Measurements from ENCODE around the gene CAMK1D. TPM values are rescaled to one million over a fixed set of nuclear protein-coding genes. Genes with fewer than 3 reads are reported as not detected.
"Not testable (repeated sequence)": the region's sequence is repeated elsewhere in the genome, so short reads cannot be mapped to it uniquely, and the experiment has no call there.

Gene CAMK1D
- total RNA-seq, 2 experiments from 2014 or later = 19.0 to 25.6 TPM

- H3K79me2 ChIP-seq (ENCODE audit: insufficient read depth, low read depth, low read length) = no peaks in the 10 kb centered on the region
- no peaks in the 10 kb centered on the region for H4K20me1 ChIP-seq (ENCODE audit: insufficient read depth, low read length)
- peak overlapping the region; percentile 7; the same call in 1 of the 2 replicates for H3K4me2 ChIP-seq (ENCODE audit: low read length)
- H3K9me2 ChIP-seq (ENCODE audit: insufficient read depth, low read length) = no peaks in the 10 kb centered on the region
- no peak overlapping the region for H3K27ac ChIP-seq (ENCODE audit: low read depth, low read length, poor library complexity, severe bottlenecking)
- no peaks in the 10 kb centered on the region for H3K36me3 ChIP-seq (ENCODE audit: insufficient read depth, low read length)
- peak overlapping the region; percentile 79 for H2AFZ ChIP-seq (ENCODE audit: low read length)
- POLR2A ChIA-PET = no interaction called here
- DNase-seq (ENCODE audit: low spot score) = no peak
- TF ChIP-seq, protein P1, sequence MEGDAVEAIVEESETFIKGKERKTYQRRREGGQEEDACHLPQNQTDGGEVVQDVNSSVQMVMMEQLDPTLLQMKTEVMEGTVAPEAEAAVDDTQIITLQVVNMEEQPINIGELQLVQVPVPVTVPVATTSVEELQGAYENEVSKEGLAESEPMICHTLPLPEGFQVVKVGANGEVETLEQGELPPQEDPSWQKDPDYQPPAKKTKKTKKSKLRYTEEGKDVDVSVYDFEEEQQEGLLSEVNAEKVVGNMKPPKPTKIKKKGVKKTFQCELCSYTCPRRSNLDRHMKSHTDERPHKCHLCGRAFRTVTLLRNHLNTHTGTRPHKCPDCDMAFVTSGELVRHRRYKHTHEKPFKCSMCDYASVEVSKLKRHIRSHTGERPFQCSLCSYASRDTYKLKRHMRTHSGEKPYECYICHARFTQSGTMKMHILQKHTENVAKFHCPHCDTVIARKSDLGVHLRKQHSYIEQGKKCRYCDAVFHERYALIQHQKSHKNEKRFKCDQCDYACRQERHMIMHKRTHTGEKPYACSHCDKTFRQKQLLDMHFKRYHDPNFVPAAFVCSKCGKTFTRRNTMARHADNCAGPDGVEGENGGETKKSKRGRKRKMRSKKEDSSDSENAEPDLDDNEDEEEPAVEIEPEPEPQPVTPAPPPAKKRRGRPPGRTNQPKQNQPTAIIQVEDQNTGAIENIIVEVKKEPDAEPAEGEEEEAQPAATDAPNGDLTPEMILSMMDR (conservative IDR thresholded peaks at IDR 0.05; ENCODE audit: low read length) = no peak
- TF ChIP-seq EZH2phosphoT487 (IDR thresholded peaks at IDR 0.05; ENCODE audit: borderline replicate concordance, low read depth, low read length) = no peak
- no peak overlapping the region for H3K4me3 ChIP-seq (ENCODE audit: low read depth, low read length, poor library complexity, severe bottlenecking)
- CTCF ChIA-PET (ENCODE audit: unreplicated experiment) = no interaction called here
- no TSS peak for BruUV-seq (replicated peaks)
- H3K9me3 ChIP-seq (ENCODE audit: low read length) = no peaks in the 10 kb centered on the region
- intact Hi-C loops (cut with micrococcal nuclease; ENCODE audit: unreplicated experiment) = no loop called here
- peaks cover 38% of the 10 kb centered on the region for H3K4me1 ChIP-seq (ENCODE audit: insufficient read depth, low read length, poor library complexity, severe bottlenecking)
Observed at GRCh38 chr10:12333380-12334185, 15.8 kb upstream of the CAMK1D start.

GRCh38 chr10:12334186-12334530 is 15.2 kb upstream of the CAMK1D start:
- DNase-seq (ENCODE audit: low spot score) = no peak
- peaks cover 43% of the 10 kb centered on the region for H3K4me1 ChIP-seq (ENCODE audit: insufficient read depth, low read length, poor library complexity, severe bottlenecking)
- no peak overlapping the region for H3K4me3 ChIP-seq (ENCODE audit: low read depth, low read length, poor library complexity, severe bottlenecking)
- H2AFZ ChIP-seq (ENCODE audit: low read length) = peak overlapping the region; percentile 79
- H3K36me3 ChIP-seq (ENCODE audit: insufficient read depth, low read length) = no peaks in the 10 kb centered on the region
- no peaks in the 10 kb centered on the region for H3K9me2 ChIP-seq (ENCODE audit: insufficient read depth, low read length)
- BruUV-seq (replicated peaks) = no TSS peak
- H3K4me2 ChIP-seq (ENCODE audit: low read length) = peak overlapping the region; percentile 7; the same call in 1 of the 2 replicates
- no peaks in the 10 kb centered on the region for H4K20me1 ChIP-seq (ENCODE audit: insufficient read depth, low read length)
- H3K79me2 ChIP-seq (ENCODE audit: insufficient read depth, low read depth, low read length) = no peaks in the 10 kb centered on the region
- ChIA-PET CTCF (ENCODE audit: unreplicated experiment) (no interaction called here), POLR2A (no interaction called here)
- no peaks in the 10 kb centered on the region for H3K9me3 ChIP-seq (ENCODE audit: low read length)
- H3K27ac ChIP-seq (ENCODE audit: low read depth, low read length, poor library complexity, severe bottlenecking) = no peak overlapping the region
- intact Hi-C loops (cut with micrococcal nuclease; ENCODE audit: unreplicated experiment) = no loop called here
- TF ChIP-seq EZH2phosphoT487 (IDR thresholded peaks at IDR 0.05; ENCODE audit: borderline replicate concordance, low read depth, low read length) = no peak

- intact Hi-C loops (cut with micrococcal nuclease; ENCODE audit: unreplicated experiment); H3K4me2 ChIP-seq (ENCODE audit: low read length); DNase-seq (ENCODE audit: low spot score); H3K9me2 ChIP-seq (ENCODE audit: insufficient read depth, low read length); H2AFZ ChIP-seq (ENCODE audit: low read length); H3K9me3 ChIP-seq (ENCODE audit: low read length); H3K4me3 ChIP-seq (ENCODE audit: low read depth, low read length, poor library complexity, severe bottlenecking); CTCF ChIA-PET (ENCODE audit: unreplicated experiment); H3K79me2 ChIP-seq (ENCODE audit: insufficient read depth, low read depth, low read length); BruUV-seq (replicated peaks); H3K27ac ChIP-seq (ENCODE audit: low read depth, low read length, poor library complexity, severe bottlenecking); H4K20me1 ChIP-seq (ENCODE audit: insufficient read depth, low read length); H3K36me3 ChIP-seq (ENCODE audit: insufficient read depth, low read length): not testable (repeated sequence)
- POLR2A ChIA-PET = interaction anchor here (0.6 kb wide), 1 partner anchor 164 kb away, joined by 3 read pairs; no protein-coding TSS in a partner anchor
- peaks cover 54% of the 10 kb centered on the region for H3K4me1 ChIP-seq (ENCODE audit: insufficient read depth, low read length, poor library complexity, severe bottlenecking)
Observed at GRCh38 chr10:12335169-12335568, 14.2 kb upstream of the CAMK1D start.

All from OCI-LY7 (cell line).